Measurements from ENCODE around the gene MYH7.

GRCh38 chr14:23405096-23405495 is 30.4 kb downstream of the MYH7 start:
- TF ChIP-seq CTCF (IDR thresholded peaks at IDR 0.05; ENCODE audit: low read depth, low read length, missing input control) (no peak), ATF3 (IDR thresholded peaks at IDR 0.05) (no peak), SP1 (IDR thresholded peaks at IDR 0.05) (no peak), JUND (IDR thresholded peaks at IDR 0.05) (no peak), REST (IDR thresholded peaks at IDR 0.05) (no peak)
